A673 (cell line): ENCODE data around the gene EDN1.
A peak's percentile ranks its signal among the peaks of the same experiment; 100 is the strongest.

Experiments
- CTCF ChIP-seq: fragments of 300-800, 200-600 bp; sonication (generic); conservative IDR thresholded peaks from 2 replicates; pipeline ENCODE4 v1.5.1; 2017; ENCODE audit warnings: low read depth, mild to moderate bottlenecking, antibody characterized with exemption, low read length, moderate library complexity, mixed read lengths
- EZH2 ChIP-seq: fragments of 200-600 bp; sonication (generic); IDR thresholded peaks from 2 replicates; pipeline ENCODE4 v1.6.1; 2017; ENCODE audit warnings: borderline replicate concordance, low read depth, mild to moderate bottlenecking, mixed read lengths, antibody characterized with exemption, low read length; ENCODE audit not compliant: poor library complexity, severe bottlenecking

- TF ChIP-seq CTCF (peak; percentile 86), EZH2 (no peak)
These were observed 719 bp upstream of the EDN1 start for GRCh38 chr6:12289365-12289919.
